HFFc6 (cell line): ENCODE results near the gene CARHSP1. TPM values are rescaled to one million over a fixed set of nuclear protein-coding genes. Genes with fewer than 3 reads are reported as not detected.

Experiments
- total RNA-seq, 6 experiments: library from RNA; stranded (reverse); fragmentation: NEBNext Ultra II Directional; extraction: Animal tissue kit (Norgen Biotek cat#: 25700); gene quantifications; 2 replicates in 1 of 6; 3 replicates in 5 of 6; pipeline ENCODE4 v1.2.3, GENCODE V29; 2021

The CARHSP1 gene
- total RNA-seq, 6 experiments from 2014 or later = 91.4 to 114 (median 97.9) TPM

Other genes starting within 250 kb of the CARHSP1 start
- gene METTL22, start 247.3 kb downstream of the CARHSP1 start, total RNA-seq = 10 to 100 TPM; 33.5 to 38.0 (median 36.0) TPM
- 1 to 10 TPM in 1 of 6 experiments, under 1 TPM in 5; 0.51 to 1.3 (median 0.59) TPM for gene ABAT, start 194.4 kb downstream of the CARHSP1 start, total RNA-seq
- 1 to 10 TPM; 5.2 to 9.1 (median 6.9) TPM for gene TMEM186, start 71.4 kb downstream of the CARHSP1 start, total RNA-seq
- 10 to 100 TPM; 38.9 to 48.5 (median 44.3) TPM for gene PMM2, start 71.2 kb downstream of the CARHSP1 start, total RNA-seq
- not detected for gene LITAFD, start 13.3 kb upstream of the CARHSP1 start, total RNA-seq
- 10 to 100 TPM; 80.1 to 93.4 (median 89.5) TPM for gene USP7, start 94.9 kb upstream of the CARHSP1 start, total RNA-seq
- gene HAPSTR1, start 222.6 kb upstream of the CARHSP1 start, total RNA-seq = 10 to 100 TPM; 65.0 to 77.4 (median 72.0) TPM